NCI-H2227 (cell line): ENCODE measurements around the gene ISX.

ENCODE experiments used
- DNase-seq: peaks from one replicate; lab custom pipeline; 2025; ENCODE audit not compliant: unreplicated experiment; lab: John Stamatoyannopoulos, UW

The ISX gene

DNA sequence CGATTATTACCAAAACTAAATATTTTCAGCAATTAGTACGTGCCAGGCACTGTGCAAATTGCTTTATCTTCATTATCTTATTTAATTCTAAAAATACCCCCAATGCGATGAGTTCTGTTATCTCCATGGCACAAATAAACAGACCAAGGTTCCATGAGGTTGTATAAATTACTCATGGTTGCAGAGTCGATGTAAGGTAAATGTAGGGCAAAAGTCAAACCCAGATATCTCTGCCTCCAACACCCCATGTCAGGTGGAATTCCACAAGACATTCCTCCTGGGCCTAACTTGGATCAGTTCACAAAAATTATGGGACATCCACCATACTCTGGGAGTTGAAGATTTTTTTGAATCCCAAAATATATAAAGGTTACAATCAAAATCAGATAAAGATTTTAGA, 43.7 kb downstream of the ISX start:
- no peak for DNase-seq

DNA sequence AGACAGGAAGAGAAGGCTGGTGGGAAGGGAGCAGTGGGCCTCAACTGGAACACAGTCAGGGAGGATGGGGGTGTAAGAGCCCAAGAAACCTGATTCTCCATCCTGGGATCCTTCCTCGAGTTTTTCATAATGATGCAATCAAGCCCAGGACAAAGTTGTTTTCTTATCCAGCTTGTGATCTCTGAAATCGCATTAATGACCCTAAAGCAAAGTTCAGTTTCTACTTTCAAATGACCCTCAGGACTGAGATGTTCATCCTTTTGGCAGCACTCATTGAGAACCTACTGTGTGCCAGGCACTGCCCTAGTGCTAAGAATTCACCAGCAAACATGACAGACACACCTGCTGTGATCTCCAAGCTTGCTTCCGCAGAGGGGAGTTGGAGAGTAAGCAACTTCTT, 45.3 kb downstream of the ISX start:
- DNase-seq: no peak

DNA sequence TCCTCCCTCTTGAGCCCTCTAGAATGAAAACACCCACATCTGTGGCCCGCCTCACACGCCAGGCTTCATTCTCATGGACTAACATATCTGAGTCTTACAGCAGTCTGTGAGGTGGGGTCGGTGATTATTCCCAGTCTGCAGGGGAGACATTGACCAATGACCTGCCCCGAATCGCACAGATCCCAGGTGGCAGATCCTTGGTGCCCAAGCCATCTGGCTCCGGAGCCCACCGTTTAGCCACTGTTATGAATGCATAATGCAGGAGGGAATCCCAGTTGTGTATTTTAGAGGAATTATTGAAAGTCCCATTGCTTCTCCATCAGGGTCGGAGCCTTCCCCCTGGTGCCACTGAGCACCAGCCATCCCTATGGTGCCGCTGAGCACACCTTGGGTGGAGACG, 47.4 kb downstream of the ISX start:
- no peak for DNase-seq

DNA sequence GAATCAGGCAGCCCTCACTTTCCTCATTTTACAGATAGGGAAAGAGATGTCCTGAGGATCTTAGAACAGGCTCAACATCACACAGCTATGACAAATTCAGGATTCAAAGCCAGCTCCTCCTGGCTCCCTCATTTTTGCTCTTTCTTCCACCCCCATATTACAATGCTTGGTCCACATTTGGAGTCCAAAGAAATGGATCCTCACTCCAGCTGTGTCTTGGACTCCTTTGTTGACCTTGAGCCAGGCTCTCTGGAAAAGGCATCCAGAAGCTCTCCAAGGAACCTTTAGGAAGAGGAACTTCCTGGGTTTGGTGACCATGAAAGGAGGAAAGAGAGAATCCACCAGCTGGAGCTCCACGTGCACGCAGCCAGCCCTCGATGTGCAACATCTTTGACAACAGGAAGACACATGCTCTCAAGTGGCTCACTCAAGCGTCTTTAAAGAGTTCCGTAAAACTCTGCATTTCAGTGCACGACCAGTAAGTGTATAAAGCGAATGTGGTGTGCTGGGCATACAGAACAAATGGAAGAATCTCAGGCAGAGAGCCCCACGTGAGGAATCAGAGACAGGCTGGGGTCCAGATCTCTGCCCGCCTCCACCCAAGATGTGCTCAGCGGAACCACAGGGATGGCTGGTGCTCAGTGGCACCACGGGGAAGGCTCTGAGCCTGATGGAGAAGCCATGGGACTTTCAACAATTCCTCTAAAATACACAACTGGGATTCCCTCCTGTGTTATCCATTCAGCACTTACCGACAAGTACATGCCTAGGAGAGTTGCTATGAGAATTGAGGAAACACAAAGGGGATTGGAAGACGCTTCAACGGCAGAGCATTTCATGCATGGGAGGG, 48.4 kb downstream of the ISX start:
- DNase-seq: no peak

DNA sequence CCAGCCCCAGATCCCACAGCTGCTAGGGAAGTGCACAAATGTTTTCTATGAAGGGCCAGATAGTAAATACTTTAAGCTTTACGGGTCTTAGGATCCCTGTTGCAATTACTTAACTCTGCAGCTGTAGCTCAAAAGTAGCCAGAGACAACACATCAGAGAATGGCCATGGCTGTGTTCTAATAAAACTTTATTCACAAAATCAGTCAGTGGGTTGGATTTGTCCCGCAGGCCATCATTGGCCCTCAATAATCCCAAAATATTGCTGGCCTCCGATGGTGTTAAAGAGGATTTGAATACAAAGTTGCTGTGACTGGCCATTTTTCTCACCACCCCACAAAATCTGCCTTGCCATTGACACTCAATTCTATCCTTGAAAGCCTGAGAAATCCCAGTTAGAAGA, 49.6 kb downstream of the ISX start:
- no peak for DNase-seq

DNA sequence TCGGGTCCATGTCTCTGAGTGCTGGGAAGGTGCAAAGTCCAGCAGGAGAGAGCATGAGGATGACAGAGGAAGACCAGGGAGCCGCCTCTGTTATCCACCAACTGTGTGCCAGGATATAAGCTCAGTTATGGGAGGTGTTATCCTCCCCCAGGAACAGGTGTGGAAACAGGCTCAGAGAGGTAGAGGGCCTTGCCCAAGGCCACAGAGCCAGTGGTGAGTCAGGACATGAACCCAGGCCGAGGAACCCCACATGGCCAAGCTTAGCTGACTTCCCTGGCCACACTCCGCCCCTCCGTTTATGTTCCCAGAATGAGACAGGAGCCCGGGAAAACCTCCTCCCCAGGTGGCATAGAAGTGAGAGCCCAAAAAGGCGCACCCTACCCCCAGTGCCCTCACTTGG, 50.3 kb downstream of the ISX start:
- no peak for DNase-seq

DNA sequence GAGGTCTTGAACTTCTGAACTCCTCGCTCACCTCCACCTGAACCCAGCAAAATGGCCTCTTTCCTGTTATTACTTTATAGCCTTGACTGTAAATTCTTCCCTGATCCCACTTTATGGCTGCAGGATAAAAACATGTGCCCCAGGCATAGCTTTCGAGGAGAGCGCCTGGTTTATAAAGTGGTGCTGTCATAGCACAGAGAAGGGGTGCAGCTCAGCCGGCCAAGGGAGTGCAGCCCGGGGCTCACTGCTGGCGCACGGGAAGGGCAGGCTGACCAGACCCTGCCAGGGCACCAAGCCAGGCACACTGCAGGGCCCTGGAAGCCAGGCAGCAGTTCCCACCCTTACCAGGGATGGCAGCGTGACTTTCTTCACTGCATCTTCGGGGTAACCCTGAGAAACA, 50.9 kb downstream of the ISX start:
- no peak for DNase-seq

DNA sequence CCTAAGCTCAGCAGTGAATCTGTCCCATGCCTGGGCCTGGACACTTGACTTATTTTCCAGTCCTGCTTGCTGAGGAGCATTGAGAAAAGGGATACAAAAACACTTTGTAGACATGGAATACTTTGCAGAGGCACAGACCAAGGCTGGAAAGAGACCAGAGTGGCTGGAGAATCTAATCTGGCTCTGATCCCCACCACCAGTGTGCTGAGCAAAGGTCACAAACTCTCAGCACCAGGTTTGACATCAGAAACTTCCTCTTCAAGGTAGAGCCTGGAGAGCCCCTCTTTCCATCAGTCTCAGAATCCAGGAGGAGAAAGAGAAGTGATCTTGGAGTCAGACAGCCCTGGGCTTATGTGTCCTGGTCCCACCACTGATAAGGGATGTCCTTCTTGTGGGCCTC, 53.5 kb downstream of the ISX start:
- DNase-seq: no peak

DNA sequence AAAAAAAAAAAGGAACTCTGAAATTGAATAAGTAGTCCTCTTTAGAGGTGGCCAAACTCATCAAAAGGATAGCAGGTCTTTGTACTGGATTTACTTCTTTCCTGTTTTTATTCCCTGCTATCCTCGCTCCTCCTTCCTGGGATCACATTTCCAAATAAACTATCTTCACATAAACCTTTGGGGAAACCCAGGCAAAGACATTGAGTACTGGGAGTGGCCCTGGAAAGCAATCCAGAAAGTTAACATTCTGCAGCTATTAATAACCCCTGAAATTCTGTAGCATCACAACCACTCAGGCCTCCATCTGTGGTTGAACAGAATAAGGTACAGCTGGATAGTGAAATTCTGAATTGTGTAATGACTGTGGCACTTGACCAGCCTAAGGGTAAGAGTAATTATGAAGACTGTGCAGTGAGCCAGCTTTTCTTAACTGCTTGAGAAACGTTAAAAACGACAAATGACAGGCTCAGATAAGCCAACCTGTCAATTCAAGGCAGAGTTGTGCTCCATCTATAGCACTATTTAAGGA, 58.8 kb downstream of the ISX start:
- no peak for DNase-seq

DNA sequence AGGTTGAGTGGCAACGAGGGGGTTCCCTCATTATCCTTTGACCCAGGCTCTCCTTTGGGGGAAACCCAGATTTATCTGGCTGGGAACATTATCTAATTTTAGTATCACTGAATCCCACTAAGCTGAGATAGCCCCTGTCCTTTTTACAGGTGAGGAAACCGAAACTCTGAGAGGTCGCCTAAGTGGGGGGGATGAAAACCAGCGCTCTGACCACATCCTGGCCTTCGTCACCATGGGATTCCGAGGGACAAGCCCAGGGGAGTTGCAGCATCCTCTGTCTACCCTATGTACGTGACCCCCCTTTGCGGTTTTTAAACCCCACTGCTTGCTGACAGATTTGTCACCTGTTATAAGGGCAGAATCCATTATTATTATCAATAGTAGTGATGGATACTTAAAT, 61.0 kb downstream of the ISX start:
- DNase-seq: no peak

DNA sequence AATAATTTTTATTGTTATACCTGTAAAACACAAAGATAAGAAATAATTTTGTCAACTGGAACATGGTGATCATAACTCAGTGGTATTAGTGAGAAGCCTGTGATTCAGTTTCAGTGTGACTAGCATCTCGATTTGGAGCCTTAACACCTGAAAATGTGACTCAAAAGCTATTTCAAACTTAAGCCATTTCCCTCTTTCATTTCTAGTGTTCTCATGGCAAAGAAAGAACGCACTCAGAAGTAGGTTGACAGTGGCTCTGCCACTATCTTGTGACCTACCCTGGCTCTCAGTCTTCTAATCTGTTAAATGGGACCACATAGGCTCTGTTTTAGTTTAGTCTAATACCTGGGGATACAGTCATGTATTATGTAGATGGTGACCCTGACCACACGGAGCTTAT, 62.7 kb downstream of the ISX start:
- no peak for DNase-seq

DNA sequence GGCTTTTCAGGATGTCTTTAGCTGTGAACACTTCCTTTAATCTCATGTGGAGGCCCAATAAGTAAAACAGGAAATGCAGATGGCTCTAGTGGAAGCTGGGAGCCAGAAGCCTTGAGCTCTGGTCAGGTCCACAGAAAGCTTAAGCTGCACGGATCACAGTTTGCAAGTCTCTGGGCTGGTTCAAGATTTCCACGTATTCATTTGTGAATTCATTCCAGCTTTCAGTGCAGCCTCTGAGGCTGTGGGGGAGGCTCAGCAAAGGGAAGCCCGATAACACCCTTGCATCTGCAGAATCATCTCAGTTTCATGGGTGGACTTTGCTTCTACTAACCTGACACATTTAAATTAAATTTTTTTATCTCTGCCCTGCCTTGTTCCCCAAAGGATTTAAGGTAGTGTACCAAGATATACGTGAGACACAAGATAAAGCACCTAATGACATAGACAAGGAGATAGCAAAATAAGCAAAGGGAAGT, 65.6 kb downstream of the ISX start:
- DNase-seq: no peak

DNA sequence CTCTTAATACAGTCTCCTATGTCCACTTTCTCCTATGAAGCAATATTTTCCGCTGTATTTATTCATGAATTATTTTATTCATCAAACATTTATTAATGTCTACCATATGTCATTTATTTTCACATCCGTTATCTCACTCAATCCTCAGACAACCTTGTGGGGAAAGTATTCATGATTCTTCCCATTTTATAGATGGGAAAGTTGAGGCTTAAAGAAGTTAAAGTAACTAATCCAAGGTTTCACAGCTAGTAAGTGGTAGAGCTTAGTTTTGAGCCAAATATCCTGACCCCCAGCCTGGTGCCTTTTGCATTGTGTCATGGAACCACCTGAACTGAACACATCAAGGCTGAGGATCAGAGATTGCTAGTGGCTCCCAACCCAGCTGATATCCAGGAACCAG, 66.6 kb downstream of the ISX start:
- no peak for DNase-seq

DNA sequence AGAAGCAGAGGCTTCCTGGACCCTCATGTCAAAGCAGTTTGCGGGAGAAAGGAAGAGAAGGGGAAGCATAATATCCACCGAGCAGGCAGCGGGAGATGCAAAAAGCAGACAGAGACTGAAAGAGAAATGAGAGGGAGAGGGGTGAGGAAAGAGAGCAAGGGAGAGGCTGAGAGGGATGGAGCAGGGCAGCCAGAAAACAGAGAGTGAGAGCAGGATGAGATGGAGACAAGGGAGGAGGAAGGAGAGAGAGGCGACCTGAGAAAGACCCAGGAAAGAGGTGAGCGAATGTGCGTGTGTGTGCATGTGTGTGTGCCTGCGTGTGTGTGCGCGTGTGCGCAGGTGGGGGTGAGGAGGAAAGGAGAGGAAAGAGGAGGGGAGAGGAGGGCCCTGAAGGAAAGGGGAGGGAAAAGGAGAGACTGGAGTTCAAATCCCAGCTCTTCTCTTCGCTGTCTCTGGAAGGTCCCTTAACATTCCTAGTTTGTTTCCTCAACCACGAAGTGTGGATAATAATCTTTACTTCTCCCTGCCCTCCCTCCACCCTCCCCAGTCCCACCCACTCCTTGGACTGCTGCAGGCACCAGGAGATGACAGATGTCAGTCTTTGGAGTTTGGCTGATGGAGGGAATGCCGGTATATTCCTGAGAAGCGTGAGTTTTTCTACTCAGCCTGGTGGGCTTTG, 67.9 kb downstream of the ISX start:
- no peak for DNase-seq

DNA sequence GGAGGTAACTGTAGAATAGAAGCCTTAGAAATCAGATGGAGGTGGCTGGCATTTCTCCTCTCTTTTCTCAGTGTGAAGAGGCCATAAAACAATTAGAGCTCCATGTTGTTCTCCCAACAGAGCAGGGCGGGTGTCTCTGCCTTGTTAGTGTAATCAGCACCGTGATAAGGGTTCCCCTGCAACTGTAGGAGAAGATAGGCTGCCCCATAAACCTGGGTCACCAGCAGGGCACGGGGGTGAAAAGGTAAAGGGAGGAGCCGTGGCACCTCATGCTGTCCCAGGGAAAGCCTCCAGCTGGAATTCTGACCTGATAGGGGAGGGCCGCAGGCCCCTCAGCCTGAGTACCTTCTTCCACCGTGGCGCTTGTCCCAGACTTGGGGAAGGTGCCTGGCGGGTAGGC, 68.7 kb downstream of the ISX start:
- no peak for DNase-seq

DNA sequence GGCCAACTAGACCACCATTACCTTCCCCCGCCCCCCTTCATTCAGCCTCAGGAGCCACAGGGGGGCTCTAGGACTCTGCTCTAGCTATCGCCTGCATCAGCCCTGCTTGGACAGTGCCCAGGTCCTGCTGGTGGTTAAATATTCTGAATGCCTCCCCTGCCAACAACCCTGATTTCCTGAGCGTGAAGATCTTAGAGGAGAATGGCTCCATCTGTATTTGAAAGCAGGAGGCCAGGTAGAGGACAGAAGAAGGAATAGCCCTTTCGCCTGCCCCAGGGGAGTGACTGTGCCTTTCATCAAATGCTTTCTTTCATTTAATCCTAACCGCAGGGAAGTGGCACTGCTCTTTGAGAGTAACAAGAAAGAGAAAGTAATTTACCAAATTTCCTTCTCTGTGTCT, 69.2 kb downstream of the ISX start:
- DNase-seq: no peak
